GM12873 (cell line): ENCODE results near the gene WDR1.

ENCODE experiments used
- CTCF ChIP-seq: IDR thresholded peaks from 2 replicates; pipeline ENCODE4 v1.5.1; 2012; ENCODE audit warnings: low read depth, mild to moderate bottlenecking, moderate library complexity, low read length, control low read depth; ENCODE audit not compliant: insufficient read depth; ENCODE audit errors: missing control alignments

WDR1 gene

GRCh38 chr4:10116569-10117358, at the start of gene WDR1:
TSS of gene WDR1 (minus strand) at chr4:10116799. CDS start at chr4:10116666, 133 bp downstream.
- TF ChIP-seq CTCF = no peak

- TF ChIP-seq CTCF = peak; percentile 77
Measured at GRCh38 chr4:10164877-10165283, 48.3 kb upstream of the WDR1 start.

GRCh38 chr4:10163296-10163695, 46.7 kb upstream of the WDR1 start:
- no peak for TF ChIP-seq CTCF

- TF ChIP-seq CTCF = no peak
Measured at GRCh38 chr4:10162341-10163000, 45.9 kb upstream of the WDR1 start.

GRCh38 chr4:10161840-10162239, 45.2 kb upstream of the WDR1 start:
- TF ChIP-seq CTCF = no peak

GRCh38 chr4:10161146-10161545, 44.5 kb upstream of the WDR1 start:
- TF ChIP-seq CTCF = no peak

GRCh38 chr4:10160281-10160856, 43.8 kb upstream of the WDR1 start:
- TF ChIP-seq CTCF = peak; percentile 33
